ENCODE measurements around the gene HJURP. TPM values are rescaled to one million over a fixed set of nuclear protein-coding genes. Genes with fewer than 3 reads are reported as not detected.

The HJURP gene
- total and polyA plus RNA-seq, 9 of the 15 experiments (the other 6 are each of a cell fraction or from before 2014, with no cell fraction given), result 13.8 to 102 (median 28.3) TPM

DNA sequence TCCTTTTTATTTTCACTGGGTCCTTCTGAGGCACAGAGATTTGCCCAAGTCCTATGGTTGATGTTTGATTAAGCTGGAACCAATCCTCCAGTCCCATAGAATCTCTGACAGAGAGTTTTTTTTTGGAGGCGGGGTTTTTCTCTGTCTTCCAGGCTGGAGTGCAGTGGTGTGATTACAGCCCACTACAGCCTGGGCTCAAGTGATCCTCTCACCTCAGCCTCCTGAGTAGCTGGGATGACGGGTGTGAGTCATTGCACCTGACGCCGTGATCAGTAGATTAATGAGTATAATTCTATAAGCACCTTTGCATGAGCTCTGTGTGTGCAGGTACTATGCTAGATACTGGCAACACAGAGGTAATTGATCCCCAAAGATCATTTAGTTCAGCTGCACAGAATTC lies 47.5 kb upstream of the HJURP start:
- no peaks in the 10 kb centered on the region for H3K36me3 ChIP-seq (ENCODE audit: control insufficient read depth, insufficient read depth, low read length)
- no peaks in the 10 kb centered on the region for H3K9me1 ChIP-seq (ENCODE audit: control insufficient read depth, insufficient read depth, low read length)
- no peaks in the 10 kb centered on the region for H4K20me1 ChIP-seq (replicated peaks; ENCODE audit: control insufficient read depth, insufficient read depth, low read length)
- no TSS peak for BruUV-seq (replicated peaks)
- no peak overlapping the region for H3K4me3 ChIP-seq
- no peak for FAIRE-seq
- no peaks in the 10 kb centered on the region for H3K4me1 ChIP-seq (replicated peaks in 1 of 2; ENCODE audit: control insufficient read depth in 2 of 2, insufficient read depth in 2 of 2, low read length in 2 of 2)
- 0% methylated on average over 4 of the region's 4 CpGs for WGBS (ENCODE audit: insufficient coverage, low coverage, missing lambda C conversion rate)
- ATAC-seq, result no peak
- no peak overlapping the region for H2AFZ ChIP-seq (ENCODE audit: low read depth, low read length)
- DNase-seq (ENCODE audit: extremely low read depth in 1 of 4, low spot score in 3 of 4), result no peak
- H3K4me2 ChIP-seq (ENCODE audit: insufficient read depth, low read length), result no peak overlapping the region
- TF ChIP-seq, protein P1, sequence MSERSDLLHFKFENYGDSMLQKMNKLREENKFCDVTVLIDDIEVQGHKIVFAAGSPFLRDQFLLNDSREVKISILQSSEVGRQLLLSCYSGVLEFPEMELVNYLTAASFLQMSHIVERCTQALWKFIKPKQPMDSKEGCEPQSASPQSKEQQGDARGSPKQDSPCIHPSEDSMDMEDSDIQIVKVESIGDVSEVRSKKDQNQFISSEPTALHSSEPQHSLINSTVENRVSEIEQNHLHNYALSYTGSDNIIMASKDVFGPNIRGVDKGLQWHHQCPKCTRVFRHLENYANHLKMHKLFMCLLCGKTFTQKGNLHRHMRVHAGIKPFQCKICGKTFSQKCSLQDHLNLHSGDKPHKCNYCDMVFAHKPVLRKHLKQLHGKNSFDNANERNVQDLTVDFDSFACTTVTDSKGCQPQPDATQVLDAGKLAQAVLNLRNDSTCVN (CRISPR knock-in tag; IDR thresholded peaks at IDR 0.05), result no peak
- TF ChIP-seq, protein P2, sequence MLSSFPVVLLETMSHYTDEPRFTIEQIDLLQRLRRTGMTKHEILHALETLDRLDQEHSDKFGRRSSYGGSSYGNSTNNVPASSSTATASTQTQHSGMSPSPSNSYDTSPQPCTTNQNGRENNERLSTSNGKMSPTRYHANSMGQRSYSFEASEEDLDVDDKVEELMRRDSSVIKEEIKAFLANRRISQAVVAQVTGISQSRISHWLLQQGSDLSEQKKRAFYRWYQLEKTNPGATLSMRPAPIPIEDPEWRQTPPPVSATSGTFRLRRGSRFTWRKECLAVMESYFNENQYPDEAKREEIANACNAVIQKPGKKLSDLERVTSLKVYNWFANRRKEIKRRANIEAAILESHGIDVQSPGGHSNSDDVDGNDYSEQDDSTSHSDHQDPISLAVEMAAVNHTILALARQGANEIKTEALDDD (IDR thresholded peaks at IDR 0.05), result no peak
- TF ChIP-seq GATA2 (CRISPR knock-in tag; IDR thresholded peaks at IDR 0.05) (no peak), ZNF766 (CRISPR knock-in tag; conservative IDR thresholded peaks at IDR 0.05) (no peak), ZNF253 (CRISPR knock-in tag; conservative IDR thresholded peaks at IDR 0.05) (no peak), TAF7 (tag; IDR thresholded peaks at IDR 0.05) (no peak), KLF1 (tag; IDR thresholded peaks at IDR 0.05) (no peak), KAT8 (IDR thresholded peaks at IDR 0.05; ENCODE audit: low read depth) (no peak), ZFX (CRISPR knock-in tag; IDR thresholded peaks at IDR 0.05) (no peak), CAMTA2 (CRISPR knock-in tag; conservative IDR thresholded peaks at IDR 0.05) (no peak), U2AF1 (optimal IDR thresholded peaks at IDR 0.05; ENCODE audit: low read depth, low read length) (no peak), CREBBP (IDR thresholded peaks at IDR 0.05; ENCODE audit: low read depth, low read length) (no peak), HDAC6 (IDR thresholded peaks at IDR 0.05; ENCODE audit: low read depth, low read length) (no peak), YBX1 (IDR thresholded peaks at IDR 0.05) (no peak), BACH1 (tag; IDR thresholded peaks at IDR 0.05) (no peak), HDAC3 (IDR thresholded peaks at IDR 0.05; ENCODE audit: borderline replicate concordance, partially characterized antibody) (no peak)
- TF ChIP-seq, protein P3, sequence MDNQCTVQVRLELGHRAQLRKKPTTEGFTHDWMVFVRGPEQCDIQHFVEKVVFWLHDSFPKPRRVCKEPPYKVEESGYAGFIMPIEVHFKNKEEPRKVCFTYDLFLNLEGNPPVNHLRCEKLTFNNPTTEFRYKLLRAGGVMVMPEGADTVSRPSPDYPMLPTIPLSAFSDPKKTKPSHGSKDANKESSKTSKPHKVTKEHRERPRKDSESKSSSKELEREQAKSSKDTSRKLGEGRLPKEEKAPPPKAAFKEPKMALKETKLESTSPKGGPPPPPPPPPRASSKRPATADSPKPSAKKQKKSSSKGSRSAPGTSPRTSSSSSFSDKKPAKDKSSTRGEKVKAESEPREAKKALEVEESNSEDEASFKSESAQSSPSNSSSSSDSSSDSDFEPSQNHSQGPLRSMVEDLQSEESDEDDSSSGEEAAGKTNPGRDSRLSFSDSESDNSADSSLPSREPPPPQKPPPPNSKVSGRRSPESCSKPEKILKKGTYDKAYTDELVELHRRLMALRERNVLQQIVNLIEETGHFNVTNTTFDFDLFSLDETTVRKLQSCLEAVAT (IDR thresholded peaks at IDR 0.05), result no peak
- TF ChIP-seq, protein P4, sequence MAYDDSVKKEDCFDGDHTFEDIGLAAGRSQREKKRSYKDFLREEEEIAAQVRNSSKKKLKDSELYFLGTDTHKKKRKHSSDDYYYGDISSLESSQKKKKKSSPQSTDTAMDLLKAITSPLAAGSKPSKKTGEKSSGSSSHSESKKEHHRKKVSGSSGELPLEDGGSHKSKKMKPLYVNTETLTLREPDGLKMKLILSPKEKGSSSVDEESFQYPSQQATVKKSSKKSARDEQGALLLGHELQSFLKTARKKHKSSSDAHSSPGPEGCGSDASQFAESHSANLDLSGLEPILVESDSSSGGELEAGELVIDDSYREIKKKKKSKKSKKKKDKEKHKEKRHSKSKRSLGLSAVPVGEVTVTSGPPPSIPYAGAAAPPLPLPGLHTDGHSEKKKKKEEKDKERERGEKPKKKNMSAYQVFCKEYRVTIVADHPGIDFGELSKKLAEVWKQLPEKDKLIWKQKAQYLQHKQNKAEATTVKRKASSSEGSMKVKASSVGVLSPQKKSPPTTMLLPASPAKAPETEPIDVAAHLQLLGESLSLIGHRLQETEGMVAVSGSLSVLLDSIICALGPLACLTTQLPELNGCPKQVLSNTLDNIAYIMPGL (CRISPR knock-in tag; IDR thresholded peaks at IDR 0.05), result no peak
- TF ChIP-seq, protein P5, sequence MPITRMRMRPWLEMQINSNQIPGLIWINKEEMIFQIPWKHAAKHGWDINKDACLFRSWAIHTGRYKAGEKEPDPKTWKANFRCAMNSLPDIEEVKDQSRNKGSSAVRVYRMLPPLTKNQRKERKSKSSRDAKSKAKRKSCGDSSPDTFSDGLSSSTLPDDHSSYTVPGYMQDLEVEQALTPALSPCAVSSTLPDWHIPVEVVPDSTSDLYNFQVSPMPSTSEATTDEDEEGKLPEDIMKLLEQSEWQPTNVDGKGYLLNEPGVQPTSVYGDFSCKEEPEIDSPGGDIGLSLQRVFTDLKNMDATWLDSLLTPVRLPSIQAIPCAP (CRISPR knock-in tag; IDR thresholded peaks at IDR 0.05; ENCODE audit: borderline replicate concordance), result no peak
- peaks cover 2 to 3% of the 10 kb centered on the region in 2 experiments; a peak in 4 of 5 replicates for H3K27me3 ChIP-seq (ENCODE audit: control insufficient read depth in 2 of 2, insufficient read depth in 2 of 2, low read length in 2 of 2)
- H3K79me2 ChIP-seq (ENCODE audit: control insufficient read depth, insufficient read depth, low read length), result no peaks in the 10 kb centered on the region
- no peaks in the 10 kb centered on the region for H3K9me3 ChIP-seq (replicated peaks; ENCODE audit: control insufficient read depth, insufficient read depth, low read depth, low read length)
- CTCF ChIA-PET (ENCODE audit: low intra/inter-chr PET ratio), result no interaction called here
- in situ Hi-C loops (cut with MboI), result no loop called here
- POLR2A ChIA-PET, result no interaction called here
- no peak overlapping the region for H3K27ac ChIP-seq (ENCODE audit: extremely low read depth, low read depth, low read length)
- no peak overlapping the region for H3K9ac ChIP-seq (ENCODE audit: insufficient read depth in 1 of 2, low read depth in 2 of 2, low read length in 2 of 2)
- intact Hi-C loops (cut with micrococcal nuclease), result no loop called here

All from K562 (cell line).